ENCODE measurements around the gene NUP62.

NUP62 gene

GRCh38 chr19:49879243-49879963 lies 49.9 kb downstream of the NUP62 start:
- no peak for DNase-seq

GRCh38 chr19:49878744-49879070 lies 50.6 kb downstream of the NUP62 start:
- no peak for DNase-seq

- peak; percentile 91 for DNase-seq
Measured at GRCh38 chr19:49877879-49878743, 51.2 kb downstream of the NUP62 start.

- peak; percentile 100 for DNase-seq
Measured at GRCh38 chr19:49877020-49877878, 52.1 kb downstream of the NUP62 start, which contains the start of the genes AKT1S1 and TBC1D17. TSS of gene AKT1S1 (minus strand) at chr19:49877355. CDS start at chr19:49873295, 4,060 bp downstream. TSS of gene TBC1D17 (plus strand) at chr19:49877702. CDS start at chr19:49877724, 22 bp downstream.

GRCh38 chr19:49876422-49877019 lies 52.8 kb downstream of the NUP62 start:
- peak; percentile 99 for DNase-seq

GRCh38 chr19:49875857-49876421 lies 53.4 kb downstream of the NUP62 start:
- DNase-seq: peak; percentile 37

GRCh38 chr19:49875177-49875576 lies 54.1 kb downstream of the NUP62 start:
- DNase-seq: no peak

GRCh38 chr19:49874503-49875157 lies 54.7 kb downstream of the NUP62 start:
- no peak for DNase-seq

- DNase-seq: no peak
Measured at GRCh38 chr19:49873834-49874233, 55.5 kb downstream of the NUP62 start.

- DNase-seq: no peak
Measured at GRCh38 chr19:49873129-49873521, 56.2 kb downstream of the NUP62 start.

- no peak for DNase-seq
Measured at GRCh38 chr19:49872245-49873128, 56.8 kb downstream of the NUP62 start.

GRCh38 chr19:49871349-49871985 lies 57.8 kb downstream of the NUP62 start:
- DNase-seq: no peak

GRCh38 chr19:49870309-49870901 lies 58.9 kb downstream of the NUP62 start:
- no peak for DNase-seq

- DNase-seq: peak; percentile 100
Measured at GRCh38 chr19:49869484-49870308, 59.6 kb downstream of the NUP62 start.

- no peak for DNase-seq
Measured at GRCh38 chr19:49869009-49869483, 60.3 kb downstream of the NUP62 start.

GRCh38 chr19:49866933-49867782 lies 62.1 kb downstream of the NUP62 start, which contains the start of gene PNKP:
TSS of gene PNKP (minus strand) at chr19:49867576. CDS start at chr19:49867204, 372 bp downstream.
- peak; percentile 90 for DNase-seq

GRCh38 chr19:49864890-49865289 lies 64.4 kb downstream of the NUP62 start:
- no peak for DNase-seq

GRCh38 chr19:49863935-49864320 lies 65.4 kb downstream of the NUP62 start:
- DNase-seq: no peak
